Gastroesophageal sphincter (tissue), 2 donors: ENCODE results near the gene PFDN4.

Source experiments
- EP300 ChIP-seq: sonication (generic); formaldehyde crosslinking; IDR thresholded peaks from one replicate; pipeline ENCODE4 v1.6.1; 2017; ENCODE audit warnings: antibody characterized with exemption, mild to moderate bottlenecking
- POLR2A ChIP-seq, 2 donors: fragments of 450-650 bp; IDR thresholded peaks; one replicate each; pipeline ENCODE4 v1.6.1; 2017; ENCODE audit warnings: antibody characterized with exemption in 2 of 2, mild to moderate bottlenecking in 2 of 2, moderate library complexity in 1 of 2

DNA sequence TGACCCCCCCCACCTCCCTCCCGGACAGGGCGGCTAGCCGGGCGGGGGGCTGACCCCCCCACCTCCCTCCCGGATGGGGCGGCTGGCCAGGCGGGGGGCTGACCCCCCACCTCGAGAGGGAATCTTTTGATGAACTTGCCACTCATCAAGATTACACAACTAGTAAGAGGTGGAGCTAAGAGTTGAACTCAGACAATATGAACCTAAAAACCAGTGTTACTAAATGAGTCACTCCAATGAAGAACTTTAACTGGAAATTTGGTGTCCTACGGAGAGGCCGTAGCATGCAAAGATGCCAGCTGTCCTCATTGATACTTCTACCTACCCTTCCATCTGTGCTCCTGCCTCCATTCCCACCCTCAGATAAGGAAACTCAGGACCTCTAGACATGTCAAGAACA is 42.8 kb downstream of the PFDN4 start:
- no peak for TF ChIP-seq EP300
- no peak for TF ChIP-seq POLR2A (IDR thresholded peaks at IDR 0.05)
